Ishikawa (cell line): Measurements from ENCODE around the gene SYVN1.

ENCODE experiments used
- CEBPB ChIP-seq: IDR thresholded peaks from 2 replicates; pipeline ENCODE4 v1.6.1; 2012
- CREB1 ChIP-seq: IDR thresholded peaks from 2 replicates; pipeline ENCODE4 v1.6.1; 2012; ENCODE audit warnings: low read depth
- EGR1 ChIP-seq: IDR thresholded peaks from 2 replicates; pipeline ENCODE4 v1.6.1; 2012
- EP300 ChIP-seq: IDR thresholded peaks from 2 replicates; pipeline ENCODE4 v1.6.1; 2012; ENCODE audit warnings: borderline replicate concordance
- FOXM1 ChIP-seq: IDR thresholded peaks from 2 replicates; pipeline ENCODE4 v1.6.1; 2012; ENCODE audit warnings: low read depth, borderline replicate concordance
- MAX ChIP-seq: IDR thresholded peaks from 2 replicates; pipeline ENCODE4 v1.6.1; 2012
- NFIC ChIP-seq: IDR thresholded peaks from 2 replicates; pipeline ENCODE4 v1.6.1; 2012
- RAD21 ChIP-seq: IDR thresholded peaks from 2 replicates; pipeline ENCODE4 v1.6.1; 2012; ENCODE audit warnings: low read depth
- TAF1 ChIP-seq: IDR thresholded peaks from 2 replicates; pipeline ENCODE4 v1.6.1; 2012; ENCODE audit warnings: low read depth, mild to moderate bottlenecking
- TCF12 ChIP-seq: IDR thresholded peaks from 2 replicates; pipeline ENCODE4 v1.6.1; 2012; ENCODE audit warnings: low read depth
- TEAD4 ChIP-seq: IDR thresholded peaks from 2 replicates; pipeline ENCODE4 v1.6.1; 2012
- YY1 ChIP-seq: IDR thresholded peaks from 2 replicates; pipeline ENCODE4 v1.6.1; 2012; ENCODE audit warnings: low read depth
- ZBTB7A ChIP-seq: IDR thresholded peaks from 2 replicates; pipeline ENCODE4 v1.6.1; 2012; ENCODE audit warnings: low read depth
- TF ChIP-seq, protein P1 (sequence below): IDR thresholded peaks from 2 replicates; pipeline ENCODE4 v1.6.1; 2012; ENCODE audit warnings: low read depth, mild to moderate bottlenecking
- TF ChIP-seq, protein P2 (sequence below): IDR thresholded peaks from 2 replicates; pipeline ENCODE4 v1.6.1; 2012

SYVN1 gene

GRCh38 chr11:65134240-65134951 lies at the start of gene SYVN1:
SYVN1 (minus strand) TSS chr11:65134519; CDS start chr11:65133601, 918 bp downstream.
- TF ChIP-seq TCF12 (peak; percentile 71; the same call in 1 of the 2 replicates), TEAD4 (no peak; the same call in 1 of the 2 replicates), RAD21 (no peak), CREB1 (peak; percentile 72), FOXM1 (peak; percentile 54), TAF1 (peak; percentile 88), MAX (peak; percentile 82), CEBPB (no peak), ZBTB7A (peak; percentile 85), YY1 (no peak)
- TF ChIP-seq, protein P1, sequence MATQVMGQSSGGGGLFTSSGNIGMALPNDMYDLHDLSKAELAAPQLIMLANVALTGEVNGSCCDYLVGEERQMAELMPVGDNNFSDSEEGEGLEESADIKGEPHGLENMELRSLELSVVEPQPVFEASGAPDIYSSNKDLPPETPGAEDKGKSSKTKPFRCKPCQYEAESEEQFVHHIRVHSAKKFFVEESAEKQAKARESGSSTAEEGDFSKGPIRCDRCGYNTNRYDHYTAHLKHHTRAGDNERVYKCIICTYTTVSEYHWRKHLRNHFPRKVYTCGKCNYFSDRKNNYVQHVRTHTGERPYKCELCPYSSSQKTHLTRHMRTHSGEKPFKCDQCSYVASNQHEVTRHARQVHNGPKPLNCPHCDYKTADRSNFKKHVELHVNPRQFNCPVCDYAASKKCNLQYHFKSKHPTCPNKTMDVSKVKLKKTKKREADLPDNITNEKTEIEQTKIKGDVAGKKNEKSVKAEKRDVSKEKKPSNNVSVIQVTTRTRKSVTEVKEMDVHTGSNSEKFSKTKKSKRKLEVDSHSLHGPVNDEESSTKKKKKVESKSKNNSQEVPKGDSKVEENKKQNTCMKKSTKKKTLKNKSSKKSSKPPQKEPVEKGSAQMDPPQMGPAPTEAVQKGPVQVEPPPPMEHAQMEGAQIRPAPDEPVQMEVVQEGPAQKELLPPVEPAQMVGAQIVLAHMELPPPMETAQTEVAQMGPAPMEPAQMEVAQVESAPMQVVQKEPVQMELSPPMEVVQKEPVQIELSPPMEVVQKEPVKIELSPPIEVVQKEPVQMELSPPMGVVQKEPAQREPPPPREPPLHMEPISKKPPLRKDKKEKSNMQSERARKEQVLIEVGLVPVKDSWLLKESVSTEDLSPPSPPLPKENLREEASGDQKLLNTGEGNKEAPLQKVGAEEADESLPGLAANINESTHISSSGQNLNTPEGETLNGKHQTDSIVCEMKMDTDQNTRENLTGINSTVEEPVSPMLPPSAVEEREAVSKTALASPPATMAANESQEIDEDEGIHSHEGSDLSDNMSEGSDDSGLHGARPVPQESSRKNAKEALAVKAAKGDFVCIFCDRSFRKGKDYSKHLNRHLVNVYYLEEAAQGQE: no peak
- TF ChIP-seq, protein P2, sequence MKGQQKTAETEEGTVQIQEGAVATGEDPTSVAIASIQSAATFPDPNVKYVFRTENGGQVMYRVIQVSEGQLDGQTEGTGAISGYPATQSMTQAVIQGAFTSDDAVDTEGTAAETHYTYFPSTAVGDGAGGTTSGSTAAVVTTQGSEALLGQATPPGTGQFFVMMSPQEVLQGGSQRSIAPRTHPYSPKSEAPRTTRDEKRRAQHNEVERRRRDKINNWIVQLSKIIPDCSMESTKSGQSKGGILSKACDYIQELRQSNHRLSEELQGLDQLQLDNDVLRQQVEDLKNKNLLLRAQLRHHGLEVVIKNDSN: no peak

GRCh38 chr11:65183201-65183891 lies 49.0 kb upstream of the SYVN1 start:
- peak; percentile 83 for TF ChIP-seq EP300
- TF ChIP-seq YY1: peak; percentile 77
- peak; percentile 61 for TF ChIP-seq NFIC
- TF ChIP-seq TEAD4: peak; percentile 90
- no peak for TF ChIP-seq CREB1
- TF ChIP-seq, protein P1: no peak
- no peak for TF ChIP-seq RAD21
- no peak for TF ChIP-seq TAF1
- peak; percentile 83 for TF ChIP-seq TCF12
- peak; percentile 29; the same call in 1 of the 2 replicates for TF ChIP-seq ZBTB7A
- no peak for TF ChIP-seq EGR1
- peak; percentile 50; the same call in 1 of the 2 replicates for TF ChIP-seq FOXM1
- TF ChIP-seq MAX: peak; percentile 49
- TF ChIP-seq, protein P2: no peak
- no peak for TF ChIP-seq CEBPB

DNA sequence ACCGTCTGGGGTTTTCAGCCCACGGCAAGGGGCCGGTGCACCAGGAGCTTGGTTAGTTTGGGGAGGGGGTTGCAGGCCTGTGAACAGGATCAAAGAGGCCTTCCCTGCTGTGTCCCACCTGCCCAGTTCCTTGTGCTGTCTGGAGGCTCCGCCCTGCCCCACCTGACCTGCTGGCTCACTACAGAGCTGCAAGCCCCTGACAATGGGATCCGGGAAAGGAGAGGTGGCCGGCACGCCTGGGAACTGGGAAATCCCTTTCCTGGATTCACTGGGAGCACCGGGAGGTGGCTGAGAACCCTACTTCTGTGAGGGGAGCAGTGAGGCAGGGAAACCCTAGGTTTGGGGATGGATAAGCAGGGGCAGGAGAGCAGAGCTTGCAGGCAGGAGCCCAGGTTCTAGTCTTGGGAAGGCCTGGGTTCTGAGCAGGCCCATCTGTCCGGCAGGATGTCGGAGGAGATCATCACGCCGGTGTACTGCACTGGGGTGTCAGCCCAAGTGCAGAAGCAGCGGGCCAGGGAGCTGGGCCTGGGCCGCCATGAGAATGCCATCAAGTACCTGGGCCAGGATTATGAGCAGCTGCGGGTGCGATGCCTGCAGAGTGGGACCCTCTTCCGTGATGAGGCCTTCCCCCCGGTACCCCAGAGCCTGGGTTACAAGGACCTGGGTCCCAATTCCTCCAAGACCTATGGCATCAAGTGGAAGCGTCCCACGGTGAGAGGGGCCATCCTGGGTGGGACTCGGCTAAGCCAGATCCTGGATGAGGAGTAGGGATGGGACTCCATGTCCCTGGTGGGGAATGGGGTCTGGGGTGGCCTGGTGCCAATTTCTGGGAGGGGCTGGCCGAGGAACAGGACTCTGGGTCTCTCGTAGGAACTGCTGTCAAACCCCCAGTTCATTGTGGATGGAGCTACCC lies 48.2 kb upstream of the SYVN1 start:
- no peak for TF ChIP-seq TCF12
- TF ChIP-seq TAF1: peak; percentile 34; the same call in 1 of the 2 replicates
- no peak for TF ChIP-seq YY1
- no peak; the same call in 1 of the 2 replicates for TF ChIP-seq NFIC
- TF ChIP-seq, protein P2: peak; percentile 73
- TF ChIP-seq ZBTB7A: peak; percentile 40; the same call in 1 of the 2 replicates

GRCh38 chr11:65181569-65182257 lies 47.4 kb upstream of the SYVN1 start, which contains the start of gene CAPN1:
CAPN1 (plus strand) TSS chr11:65181928; CDS start chr11:65182702, 774 bp downstream.
- TF ChIP-seq TCF12 (peak; percentile 14; the same call in 1 of the 2 replicates), YY1 (0 out of 2 replicates have a peak, but pooled peaks have one; percentile 2), NFIC (no peak), ZBTB7A (peak; percentile 81)
